ENCODE results near the gene CRIP3.

CRIP3 gene

DNA sequence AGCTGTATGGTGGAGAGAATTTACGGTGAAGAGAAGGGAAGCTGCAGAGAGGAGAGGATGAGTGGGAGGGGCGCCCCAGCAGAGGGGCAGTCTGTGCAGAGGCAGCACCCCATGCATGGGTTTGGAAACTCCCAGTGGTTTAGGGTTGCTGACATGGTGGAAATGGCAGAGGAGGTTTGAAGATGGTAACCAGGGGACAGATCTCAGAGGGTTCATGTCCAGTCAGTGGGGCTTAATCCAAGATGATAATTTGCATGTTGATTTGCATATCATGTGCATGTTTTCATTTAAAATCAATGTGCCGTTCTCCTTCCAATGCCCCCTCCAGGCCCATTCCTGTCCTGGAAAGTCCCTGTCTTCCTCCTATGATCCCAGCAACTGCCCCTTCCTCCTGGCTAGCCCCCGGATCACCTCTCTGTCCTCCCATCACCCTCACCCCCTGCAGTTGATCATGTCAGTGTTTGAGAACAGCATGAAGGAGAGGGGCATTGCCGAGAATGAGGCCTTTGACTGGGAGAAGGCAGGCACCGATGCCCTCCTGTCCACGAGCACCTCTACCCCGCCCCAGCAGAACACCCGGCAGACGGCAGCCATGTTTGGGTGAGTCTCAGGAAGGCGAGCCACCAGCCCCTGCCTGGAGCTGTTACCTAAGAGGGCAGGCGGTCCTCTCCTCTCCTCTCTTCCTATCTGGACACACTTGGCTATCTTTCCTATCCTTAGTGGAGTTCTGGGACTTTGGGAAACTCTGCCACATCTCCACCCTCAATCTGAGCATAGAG lies 51.1 kb downstream of the CRIP3 start:
- no peak for TF ChIP-seq FOXP2 (optimal IDR thresholded peaks at IDR 0.05; ENCODE audit: borderline replicate concordance, extremely low read depth, extremely low read length, insufficient read depth)
- no peak for TF ChIP-seq SIN3A (IDR thresholded peaks at IDR 0.05; ENCODE audit: borderline replicate concordance, insufficient read depth, low read length)

DNA sequence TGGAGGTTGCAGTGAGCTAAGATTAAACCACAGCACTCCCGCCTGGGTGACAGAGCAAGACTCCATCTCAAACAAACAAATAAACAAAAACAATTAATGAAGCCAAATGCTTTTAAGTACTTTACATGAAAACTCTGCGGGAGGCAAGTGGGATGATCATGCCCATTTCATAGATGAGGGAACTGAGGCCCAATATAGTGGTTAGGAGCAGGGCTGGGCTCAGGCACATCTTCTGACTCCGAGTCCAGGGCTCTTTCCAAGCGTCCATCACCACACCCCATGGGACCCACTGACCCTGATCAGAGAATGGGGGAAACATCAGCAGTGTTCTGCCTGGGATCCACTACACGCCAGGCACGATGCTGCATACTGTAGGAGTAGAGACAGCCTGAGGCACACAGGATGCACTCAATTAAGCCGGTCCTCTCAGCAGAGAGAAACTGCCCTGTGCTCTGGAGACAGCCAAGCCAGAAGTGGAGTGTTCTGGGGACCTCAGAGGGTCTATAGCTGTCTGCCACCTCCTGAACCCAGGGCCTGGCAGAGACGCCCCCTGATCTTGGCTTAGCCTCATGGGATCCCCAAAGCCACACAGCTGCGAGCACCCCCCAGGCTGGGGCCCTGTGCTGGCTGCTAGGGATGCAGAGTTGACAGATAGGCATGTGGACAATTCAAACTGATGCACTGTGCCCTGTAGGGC lies 51.8 kb downstream of the CRIP3 start:
- TF ChIP-seq SIN3A (IDR thresholded peaks at IDR 0.05; ENCODE audit: borderline replicate concordance, insufficient read depth, low read length) (no peak), POLR2AphosphoS5 (IDR thresholded peaks at IDR 0.05; ENCODE audit: low read depth, low read length) (no peak), TAF1 (IDR thresholded peaks at IDR 0.05; ENCODE audit: borderline replicate concordance, insufficient read depth, low read length) (no peak), FOXP2 (optimal IDR thresholded peaks at IDR 0.05; ENCODE audit: borderline replicate concordance, extremely low read depth, extremely low read length, insufficient read depth) (no peak)
- TF ChIP-seq, protein P1, sequence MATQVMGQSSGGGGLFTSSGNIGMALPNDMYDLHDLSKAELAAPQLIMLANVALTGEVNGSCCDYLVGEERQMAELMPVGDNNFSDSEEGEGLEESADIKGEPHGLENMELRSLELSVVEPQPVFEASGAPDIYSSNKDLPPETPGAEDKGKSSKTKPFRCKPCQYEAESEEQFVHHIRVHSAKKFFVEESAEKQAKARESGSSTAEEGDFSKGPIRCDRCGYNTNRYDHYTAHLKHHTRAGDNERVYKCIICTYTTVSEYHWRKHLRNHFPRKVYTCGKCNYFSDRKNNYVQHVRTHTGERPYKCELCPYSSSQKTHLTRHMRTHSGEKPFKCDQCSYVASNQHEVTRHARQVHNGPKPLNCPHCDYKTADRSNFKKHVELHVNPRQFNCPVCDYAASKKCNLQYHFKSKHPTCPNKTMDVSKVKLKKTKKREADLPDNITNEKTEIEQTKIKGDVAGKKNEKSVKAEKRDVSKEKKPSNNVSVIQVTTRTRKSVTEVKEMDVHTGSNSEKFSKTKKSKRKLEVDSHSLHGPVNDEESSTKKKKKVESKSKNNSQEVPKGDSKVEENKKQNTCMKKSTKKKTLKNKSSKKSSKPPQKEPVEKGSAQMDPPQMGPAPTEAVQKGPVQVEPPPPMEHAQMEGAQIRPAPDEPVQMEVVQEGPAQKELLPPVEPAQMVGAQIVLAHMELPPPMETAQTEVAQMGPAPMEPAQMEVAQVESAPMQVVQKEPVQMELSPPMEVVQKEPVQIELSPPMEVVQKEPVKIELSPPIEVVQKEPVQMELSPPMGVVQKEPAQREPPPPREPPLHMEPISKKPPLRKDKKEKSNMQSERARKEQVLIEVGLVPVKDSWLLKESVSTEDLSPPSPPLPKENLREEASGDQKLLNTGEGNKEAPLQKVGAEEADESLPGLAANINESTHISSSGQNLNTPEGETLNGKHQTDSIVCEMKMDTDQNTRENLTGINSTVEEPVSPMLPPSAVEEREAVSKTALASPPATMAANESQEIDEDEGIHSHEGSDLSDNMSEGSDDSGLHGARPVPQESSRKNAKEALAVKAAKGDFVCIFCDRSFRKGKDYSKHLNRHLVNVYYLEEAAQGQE (IDR thresholded peaks at IDR 0.05; ENCODE audit: insufficient read depth in 1 of 2, low read depth in 2 of 2, low read length in 2 of 2), result no peak
